GM12801 (cell line): ENCODE measurements around the gene ENOX1.

Source experiments
- TF ChIP-seq, protein P1 (sequence below): IDR thresholded peaks from one replicate; pipeline ENCODE4 v1.5.1; 2011; ENCODE audit warnings: control low read depth; ENCODE audit not compliant: insufficient read length; ENCODE audit errors: extremely low read depth

ENOX1 gene

GRCh38 chr13:43675577-43675976 lies 111.2 kb downstream of the ENOX1 start:
- TF ChIP-seq, protein P1, sequence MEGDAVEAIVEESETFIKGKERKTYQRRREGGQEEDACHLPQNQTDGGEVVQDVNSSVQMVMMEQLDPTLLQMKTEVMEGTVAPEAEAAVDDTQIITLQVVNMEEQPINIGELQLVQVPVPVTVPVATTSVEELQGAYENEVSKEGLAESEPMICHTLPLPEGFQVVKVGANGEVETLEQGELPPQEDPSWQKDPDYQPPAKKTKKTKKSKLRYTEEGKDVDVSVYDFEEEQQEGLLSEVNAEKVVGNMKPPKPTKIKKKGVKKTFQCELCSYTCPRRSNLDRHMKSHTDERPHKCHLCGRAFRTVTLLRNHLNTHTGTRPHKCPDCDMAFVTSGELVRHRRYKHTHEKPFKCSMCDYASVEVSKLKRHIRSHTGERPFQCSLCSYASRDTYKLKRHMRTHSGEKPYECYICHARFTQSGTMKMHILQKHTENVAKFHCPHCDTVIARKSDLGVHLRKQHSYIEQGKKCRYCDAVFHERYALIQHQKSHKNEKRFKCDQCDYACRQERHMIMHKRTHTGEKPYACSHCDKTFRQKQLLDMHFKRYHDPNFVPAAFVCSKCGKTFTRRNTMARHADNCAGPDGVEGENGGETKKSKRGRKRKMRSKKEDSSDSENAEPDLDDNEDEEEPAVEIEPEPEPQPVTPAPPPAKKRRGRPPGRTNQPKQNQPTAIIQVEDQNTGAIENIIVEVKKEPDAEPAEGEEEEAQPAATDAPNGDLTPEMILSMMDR: no peak

- TF ChIP-seq, protein P1: no peak
These were observed 116.8 kb downstream of the ENOX1 start for GRCh38 chr13:43669964-43670363.

GRCh38 chr13:43669101-43669500 lies 117.7 kb downstream of the ENOX1 start:
- TF ChIP-seq, protein P1: no peak

DNA sequence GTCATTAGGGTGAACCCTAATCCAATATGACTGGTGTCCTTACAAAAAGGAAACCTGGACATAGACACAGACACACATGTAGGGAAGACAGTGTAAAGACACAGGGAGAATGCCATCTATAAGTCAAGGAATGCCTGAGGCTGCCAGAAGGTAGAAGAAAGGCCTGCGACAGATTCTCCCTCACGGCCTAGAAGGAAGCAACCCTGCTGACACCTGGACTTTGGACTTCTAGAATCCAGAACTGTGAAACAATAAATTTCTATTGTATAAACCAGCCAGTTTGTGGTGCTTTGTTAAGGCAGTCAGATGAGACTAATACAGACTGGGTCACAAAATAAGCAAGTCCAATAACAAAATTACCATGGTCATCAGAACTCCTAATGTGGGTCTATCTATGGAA lies 120.4 kb downstream of the ENOX1 start:
- TF ChIP-seq, protein P1: no peak

DNA sequence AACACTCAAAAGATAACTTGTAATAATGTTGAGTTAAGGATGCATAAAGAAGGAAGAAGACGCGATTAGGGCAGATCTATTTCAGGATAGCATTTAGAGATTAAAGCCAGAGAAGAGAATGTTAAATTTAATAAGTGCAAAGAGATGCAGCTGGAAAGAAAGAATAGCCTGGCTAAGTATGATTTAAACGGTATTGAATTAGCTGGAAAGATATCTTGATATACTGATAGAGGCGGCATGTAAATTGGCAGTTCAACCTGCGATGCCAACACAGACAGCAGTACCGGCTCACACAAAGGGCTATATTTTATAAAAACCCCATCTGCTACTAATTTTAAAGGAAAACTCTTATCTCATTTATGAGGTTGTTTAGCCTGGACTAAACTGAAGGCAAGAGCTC lies 121.4 kb downstream of the ENOX1 start:
- TF ChIP-seq, protein P1: no peak

DNA sequence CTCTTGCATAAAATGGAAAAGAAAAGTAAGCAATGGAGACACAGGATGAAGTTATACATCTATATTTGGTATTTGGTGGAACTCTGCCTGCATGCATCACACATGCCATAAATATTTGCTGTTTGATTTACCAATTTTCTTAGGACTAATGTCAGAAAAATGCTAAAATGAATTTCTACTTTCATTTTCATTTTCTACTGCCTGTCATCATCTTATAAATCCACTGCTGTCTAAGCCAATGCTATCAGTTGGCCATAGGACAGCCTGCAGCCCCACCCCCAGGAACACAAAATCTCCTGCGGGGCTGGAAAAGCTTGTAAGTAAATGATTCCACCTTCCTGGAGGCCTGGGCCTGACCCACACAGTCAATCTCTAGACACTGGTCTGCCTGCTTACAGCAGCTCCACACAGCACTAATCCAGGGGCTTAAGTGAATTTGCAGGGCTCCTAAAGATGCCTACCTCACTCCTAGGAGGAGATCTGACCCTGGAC lies 122.0 kb downstream of the ENOX1 start:
- TF ChIP-seq, protein P1: no peak

- TF ChIP-seq, protein P1: no peak
These were observed 123.2 kb downstream of the ENOX1 start for GRCh38 chr13:43663474-43664090.
